GM21515 (cell line): Measurements from ENCODE around the gene SECTM1.

Experiments used
- ATAC-seq: cut with Tn5 transposase; IDR thresholded peaks from one replicate; pipeline ENCODE4 v1.9.1; 2021; ENCODE audit not compliant: unreplicated experiment

The SECTM1 gene

DNA sequence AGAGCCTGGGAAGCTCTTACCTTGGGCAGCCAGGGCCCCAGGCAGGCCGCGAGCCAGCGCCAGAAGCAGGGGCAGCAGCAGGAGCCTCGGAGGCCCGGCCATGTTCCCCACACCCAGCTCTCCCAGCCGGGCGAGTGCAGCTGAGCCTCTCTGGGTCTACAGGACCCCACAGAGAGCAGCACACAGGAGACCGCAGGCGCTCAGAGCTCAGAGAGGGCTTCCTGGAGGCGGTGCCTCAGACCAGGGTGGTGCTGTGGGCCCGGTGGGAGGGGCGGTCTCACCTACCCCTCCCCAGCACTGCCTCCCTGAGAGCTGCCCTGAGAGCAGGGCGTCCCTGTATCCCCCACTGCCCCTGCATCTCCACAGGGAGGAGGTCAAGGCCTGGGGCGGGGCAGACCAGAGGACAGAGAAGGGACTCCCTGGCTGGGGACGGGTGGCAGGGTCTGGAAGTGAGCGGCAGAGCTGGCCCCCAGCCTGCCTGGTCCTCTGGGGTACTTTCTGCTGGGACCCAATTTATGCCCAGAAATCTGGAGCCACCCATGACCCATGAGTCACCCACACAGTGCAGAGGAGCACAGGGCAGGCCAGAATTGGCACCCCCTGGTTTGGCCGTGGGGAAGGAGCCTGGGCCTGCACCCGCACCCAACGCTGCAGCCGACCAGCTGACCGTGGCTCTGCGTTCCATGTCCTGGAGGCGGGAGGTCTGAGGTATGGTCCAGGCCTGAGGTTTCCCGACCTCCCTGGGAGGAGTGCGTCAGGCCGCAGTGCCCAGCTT lies 16.0 kb downstream of the SECTM1 start, which contains the start of gene CD7:
CD7 (minus strand) TSS at position 215 of the 775 bp plus-strand sequence; CDS start at position 102, 113 bp downstream.
- no peak for ATAC-seq

GRCh38 chr17:82316651-82317393 lies 16.7 kb downstream of the SECTM1 start:
- no peak for ATAC-seq

- no peak for ATAC-seq
Measured at GRCh38 chr17:82315703-82316358, 17.7 kb downstream of the SECTM1 start.

DNA sequence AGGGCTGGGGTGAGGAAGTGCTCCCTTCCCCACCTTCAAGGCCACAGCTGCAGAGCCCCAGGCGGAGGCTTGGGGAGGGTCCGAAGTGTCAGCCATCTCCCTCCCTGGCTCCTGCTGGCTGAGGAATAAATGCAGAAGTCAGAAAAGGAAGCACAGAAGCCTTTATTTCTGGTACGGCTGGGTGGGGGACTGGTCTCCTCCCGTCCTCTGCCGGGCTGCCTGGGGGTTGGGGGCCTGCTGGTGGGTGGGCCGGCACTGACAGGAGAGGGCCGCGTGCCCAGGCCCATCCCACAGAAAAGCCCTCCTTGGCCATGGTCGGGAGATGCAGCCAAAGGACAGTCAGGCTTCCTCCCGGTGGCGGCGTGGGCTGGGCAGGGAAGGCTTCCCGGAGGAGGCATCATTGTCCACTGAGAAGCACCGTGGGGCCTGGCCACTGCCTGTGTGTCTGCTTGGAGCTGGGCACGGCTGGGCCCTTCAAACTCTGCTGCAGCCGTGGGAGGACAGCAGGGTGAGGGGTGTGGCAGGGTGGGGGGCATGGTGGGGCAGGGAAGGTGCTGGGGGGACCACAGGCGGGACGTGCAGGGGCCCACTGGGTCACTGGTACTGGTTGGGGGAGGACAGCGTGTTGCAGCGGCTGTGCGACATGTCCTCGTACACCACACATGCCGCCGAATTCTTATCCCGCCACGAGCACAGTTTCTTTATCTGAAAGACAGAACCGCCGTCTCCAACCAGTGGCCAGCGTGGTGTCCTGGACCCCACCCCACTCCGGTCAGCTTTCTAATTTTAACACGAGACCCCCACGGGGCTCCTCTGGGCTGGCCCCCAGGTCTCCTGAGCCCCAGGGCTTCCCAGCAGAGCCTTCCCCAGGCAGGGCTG lies 18.6 kb downstream of the SECTM1 start:
- no peak for ATAC-seq

DNA sequence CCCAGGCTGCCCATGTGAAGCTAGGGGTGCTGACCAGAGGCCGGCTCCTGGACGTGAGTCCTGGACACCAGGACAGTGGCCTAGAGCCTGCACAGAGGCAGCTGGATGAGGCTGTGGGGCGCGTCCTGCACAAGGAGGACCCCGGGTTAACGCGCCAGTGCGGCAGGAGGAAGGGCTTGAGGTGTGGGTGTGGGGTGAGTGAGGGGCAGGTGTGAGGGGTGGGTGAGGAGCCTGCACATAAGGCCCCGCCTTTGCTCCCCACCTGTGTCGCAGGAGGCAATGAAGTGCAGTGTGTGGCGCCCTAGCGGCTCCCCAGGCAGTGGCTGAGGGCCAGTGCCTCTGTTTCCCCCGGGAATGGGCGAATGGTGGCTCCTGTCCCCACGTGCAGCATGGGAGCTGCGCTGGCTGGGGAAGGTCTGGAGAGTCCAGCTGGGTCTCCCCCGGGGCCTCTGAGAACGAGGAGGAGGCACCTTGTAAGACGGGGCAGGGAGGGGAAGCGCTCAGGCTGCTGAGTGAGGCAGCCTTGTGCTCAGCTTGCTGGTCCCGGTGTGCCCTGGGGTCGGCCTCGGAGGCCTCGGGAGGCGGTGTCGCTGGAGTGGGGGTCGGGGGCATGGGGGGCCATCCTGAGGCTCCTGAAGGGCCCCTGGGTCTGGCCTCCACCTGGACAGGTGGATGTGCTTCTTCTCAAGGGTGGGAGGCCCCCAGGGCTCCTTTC lies 19.4 kb downstream of the SECTM1 start:
- no peak for ATAC-seq

DNA sequence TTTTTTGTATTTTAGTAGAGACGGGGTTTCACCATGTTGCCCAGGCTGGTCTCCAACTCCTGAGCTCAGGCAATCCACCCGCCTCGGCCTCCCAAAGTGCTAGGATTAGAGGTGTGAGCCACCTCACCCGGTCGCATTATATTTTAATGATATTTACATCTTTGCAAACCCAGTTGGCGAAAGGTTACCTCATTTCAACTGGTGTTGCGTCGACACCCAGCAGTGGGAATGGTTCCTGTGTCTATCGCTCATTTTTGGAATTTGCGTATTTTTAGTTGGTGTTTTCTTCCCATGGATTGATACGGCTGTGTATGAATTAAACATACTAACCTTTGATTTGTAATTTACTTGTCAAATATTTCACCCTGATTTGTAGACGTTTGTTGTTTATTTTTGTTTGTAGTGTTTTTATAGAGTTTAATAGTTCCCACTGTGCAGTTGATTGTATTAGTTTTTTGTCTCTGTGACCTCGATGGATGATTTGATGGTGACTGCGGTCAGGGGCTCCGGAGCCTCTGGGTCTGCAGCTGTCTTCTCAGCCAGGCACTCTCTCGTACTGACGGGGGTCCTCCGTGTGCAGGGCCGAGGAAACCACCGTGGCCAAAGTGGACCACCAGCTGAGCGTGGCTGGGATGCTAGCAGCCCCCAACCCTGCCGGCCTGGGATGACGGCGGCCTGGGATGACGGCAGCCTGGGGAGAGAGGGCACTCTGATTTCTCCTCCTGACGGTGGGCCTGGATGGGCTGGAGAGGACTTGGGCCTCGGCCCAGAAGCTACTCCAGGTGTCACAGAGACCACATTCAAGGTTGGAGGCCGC lies 20.2 kb downstream of the SECTM1 start:
- ATAC-seq = no peak

- no peak for ATAC-seq
Measured at GRCh38 chr17:82311971-82312370, 21.6 kb downstream of the SECTM1 start.

DNA sequence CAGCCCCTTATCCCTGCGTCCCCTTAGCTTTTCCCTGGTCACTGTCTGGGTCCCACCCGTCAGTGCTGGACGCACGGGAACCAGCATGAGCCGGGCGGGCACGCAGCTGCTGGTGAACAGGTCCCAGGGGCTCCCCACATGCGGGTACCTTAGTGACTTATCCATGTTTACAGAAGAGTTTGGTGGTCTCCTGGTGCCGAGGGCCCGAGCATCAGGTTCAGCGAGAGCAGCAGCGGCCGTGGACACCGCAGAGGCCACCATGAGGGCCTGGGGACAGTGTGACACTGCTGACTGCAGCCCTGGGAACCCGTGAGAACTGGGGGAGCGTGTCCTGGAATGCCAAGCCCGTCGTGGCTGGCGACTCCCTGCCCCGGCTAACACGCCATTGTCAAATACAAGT lies 22.7 kb downstream of the SECTM1 start:
- no peak for ATAC-seq

DNA sequence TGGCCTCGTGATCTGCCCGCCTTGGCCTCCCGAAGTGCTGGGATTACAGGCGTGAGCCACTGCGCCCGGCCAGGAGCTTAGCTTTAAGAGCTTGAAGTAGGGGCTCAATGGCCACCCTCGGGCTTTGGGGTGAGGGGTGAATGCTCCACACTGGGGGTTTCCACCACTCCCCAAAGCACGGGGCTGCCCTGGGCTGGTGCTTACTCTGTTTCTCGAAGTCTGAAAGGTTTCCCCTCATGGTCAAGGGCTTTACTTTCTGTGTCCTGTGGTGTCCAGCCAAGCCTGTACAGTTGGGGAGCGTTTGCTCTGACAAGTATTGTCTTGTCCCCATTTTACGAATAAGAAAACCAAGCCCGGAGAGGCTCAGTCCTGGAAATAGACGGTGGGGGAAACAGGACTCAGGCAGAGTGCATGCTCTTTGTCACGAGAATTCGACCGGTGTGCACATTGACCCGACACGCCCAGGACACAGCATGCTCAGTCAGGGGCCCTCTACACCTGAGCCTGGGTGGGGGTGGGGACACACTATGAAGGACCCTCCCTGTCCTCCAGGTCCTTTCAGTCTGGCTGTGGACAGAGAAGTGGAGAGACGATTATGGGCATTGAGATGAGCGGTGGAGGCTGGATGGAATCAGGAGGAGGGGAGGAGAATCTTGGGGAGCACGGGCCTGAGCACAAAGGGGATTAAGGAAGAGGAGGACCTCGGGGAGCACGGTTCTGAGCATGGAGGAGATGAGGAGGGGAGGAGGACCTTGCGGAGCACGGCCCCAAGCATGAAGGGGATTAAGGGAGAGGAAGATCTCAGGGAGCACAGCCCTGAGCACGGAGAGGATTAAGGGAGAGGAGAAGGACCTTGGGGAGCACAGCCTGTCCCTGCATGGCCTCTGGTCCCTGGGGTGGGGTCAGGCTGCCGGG lies 23.7 kb downstream of the SECTM1 start:
- ATAC-seq = no peak

GRCh38 chr17:82305727-82306300 lies 27.8 kb downstream of the SECTM1 start:
- no peak for ATAC-seq

DNA sequence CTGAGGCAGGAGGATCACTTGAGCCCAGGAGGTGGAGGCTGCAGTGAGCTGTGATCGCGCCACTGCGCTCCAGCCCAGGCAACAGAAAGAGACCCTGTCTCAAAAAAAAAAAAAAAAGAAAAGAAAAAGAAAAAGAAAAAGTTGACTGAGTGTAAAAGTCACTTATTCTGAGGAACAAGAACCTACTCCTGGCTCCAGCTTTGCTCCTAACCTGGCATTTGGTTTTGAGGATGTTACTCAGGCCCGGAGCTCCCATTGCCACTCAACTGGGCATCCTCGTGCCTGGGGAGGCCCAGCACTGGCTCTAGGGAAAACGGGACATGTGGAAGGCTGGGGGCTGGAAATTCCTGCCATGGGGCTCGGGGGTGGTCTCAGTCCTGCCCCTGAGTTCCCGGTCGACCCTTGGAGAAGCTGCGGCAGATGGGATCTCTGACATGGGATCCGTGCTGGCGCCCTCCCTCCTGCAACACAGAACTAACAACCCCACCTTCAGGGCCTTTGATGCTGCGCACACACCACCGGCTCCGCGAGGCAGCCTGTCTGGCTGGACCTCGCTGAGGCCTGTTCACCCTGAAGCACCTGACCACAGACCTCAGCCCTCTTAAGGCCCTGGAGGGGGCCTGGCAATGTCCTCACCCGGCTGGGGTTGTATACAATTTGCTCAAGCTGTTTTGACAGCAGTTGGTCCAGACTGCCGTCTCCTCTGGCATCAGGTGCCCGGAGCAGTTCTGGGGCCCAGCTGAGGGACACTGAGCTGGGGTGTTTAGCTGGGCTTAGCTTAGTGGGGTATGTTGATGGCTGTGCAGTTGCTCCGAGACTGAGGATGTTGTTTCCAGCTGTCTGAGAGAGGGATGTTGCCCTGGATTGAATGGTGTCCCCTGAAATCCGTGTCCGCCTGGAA lies 28.5 kb downstream of the SECTM1 start:
- no peak for ATAC-seq

DNA sequence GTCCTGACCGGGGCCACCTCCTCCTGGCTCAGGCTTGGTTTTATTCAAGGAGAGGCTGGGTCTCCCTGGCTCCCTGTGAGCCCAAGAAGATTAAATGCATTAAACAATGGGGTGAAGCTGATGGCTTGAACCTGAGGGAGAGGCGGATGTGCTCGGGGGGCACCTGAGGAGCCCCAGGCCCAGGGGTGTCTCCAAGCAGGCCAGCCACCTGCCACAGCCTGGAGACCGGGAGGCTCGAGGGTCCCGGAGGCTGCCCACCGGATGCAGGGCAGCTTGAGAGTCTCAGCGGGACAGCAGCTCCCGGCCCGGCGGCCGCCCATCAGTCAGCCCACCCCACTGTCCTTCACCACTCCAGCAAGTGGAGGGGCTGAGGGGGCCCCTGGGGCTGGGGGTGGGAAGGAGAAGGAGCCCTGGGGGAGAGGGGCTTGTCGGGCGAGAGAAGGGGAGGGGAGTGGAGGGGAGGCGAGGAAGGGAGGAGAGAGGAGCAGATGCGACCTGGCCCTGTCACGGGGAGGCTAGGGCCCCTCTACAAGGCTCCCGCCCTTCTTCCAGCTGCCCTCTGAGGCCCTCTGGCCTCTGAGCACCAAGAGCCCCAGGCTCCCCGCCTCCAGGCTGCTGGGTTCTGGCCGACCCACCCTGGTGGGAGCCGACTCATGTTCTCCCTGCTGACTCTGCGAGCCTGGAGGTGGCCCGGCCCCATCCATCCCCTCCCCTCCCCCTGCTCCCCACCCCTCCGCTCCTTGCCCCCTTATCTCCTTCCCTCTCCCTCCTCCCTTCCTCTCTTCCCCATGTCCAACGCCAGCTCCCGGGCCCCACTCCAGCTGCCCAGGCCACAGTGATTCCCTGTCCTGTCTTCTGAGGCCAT lies 29.4 kb downstream of the SECTM1 start:
- no peak for ATAC-seq

GRCh38 chr17:82302991-82303943 lies 30.3 kb downstream of the SECTM1 start:
- no peak for ATAC-seq

- no peak for ATAC-seq
Measured at GRCh38 chr17:82302568-82302963, 31.0 kb downstream of the SECTM1 start.
